Choroid plexus epithelial cell (primary cell): ENCODE results near the gene STRN3.
A peak's percentile ranks its signal among the peaks of the same experiment; 100 is the strongest.
"Not testable (repeated sequence)": the region's sequence is repeated elsewhere in the genome, so short reads cannot be mapped to it uniquely, and the experiment has no call there.

Experiments
- DNase-seq: peaks from one replicate; pipeline ENCODE4 v3.0.0-alpha.2; 2010; ENCODE audit warnings: low read depth
- H3K4me3 ChIP-seq: 2 replicates; pipeline ENCODE4 v1.5.1; 2011; ENCODE audit warnings: low read depth, mild to moderate bottlenecking, control low read depth, low read length, moderate library complexity
- CTCF ChIP-seq: conservative IDR thresholded peaks from 2 replicates; pipeline ENCODE4 v1.5.1; 2011; ENCODE audit warnings: low read depth, mild to moderate bottlenecking, control low read depth, inconsistent platforms, low read length, moderate library complexity

Gene STRN3

GRCh38 chr14:31026077-31026449 lies at the start of gene STRN3:
Gene STRN3 (minus strand): TSS chr14:31026379. CDS start chr14:31026185, 194 bp downstream.
- TF ChIP-seq CTCF: no peak
- H3K4me3 ChIP-seq: peak within 1 kb of the TSS; percentile 97
- no peak for DNase-seq

- TF ChIP-seq CTCF: no peak
- no peak overlapping the region for H3K4me3 ChIP-seq
- no peak for DNase-seq
Observed at GRCh38 chr14:31075144-31075543, 49.0 kb upstream of the STRN3 start.

- no peak for DNase-seq
- H3K4me3 ChIP-seq: no peak overlapping the region
- TF ChIP-seq CTCF: no peak
Observed at GRCh38 chr14:31071151-31071550, 45.0 kb upstream of the STRN3 start.

- DNase-seq: peak; percentile 90
- TF ChIP-seq CTCF: no peak
- no peak overlapping the region for H3K4me3 ChIP-seq
Observed at GRCh38 chr14:31070431-31070830, 44.3 kb upstream of the STRN3 start.

GRCh38 chr14:31069343-31069742 lies 43.2 kb upstream of the STRN3 start:
- DNase-seq: no peak
- TF ChIP-seq CTCF: no peak
- no peak overlapping the region for H3K4me3 ChIP-seq

- no peak for DNase-seq
- TF ChIP-seq CTCF: no peak
- no peak overlapping the region for H3K4me3 ChIP-seq
Observed at GRCh38 chr14:31068235-31068634, 42.1 kb upstream of the STRN3 start.

- not testable (repeated sequence) for DNase-seq, H3K4me3 ChIP-seq
Observed at GRCh38 chr14:31062908-31063307, 36.7 kb upstream of the STRN3 start.
